H1 (cell line): ENCODE results near the gene ACTC1. TPM values are rescaled to one million over a fixed set of nuclear protein-coding genes. Genes with fewer than 3 reads are reported as not detected.

Source experiments
- CTCF ChIA-PET: fragments of 300-600 bp; sonication (Branson Sonifier 250); formaldehyde crosslinking; loops from one replicate; lab custom pipeline; 2021; ENCODE audit not compliant: partially characterized antibody; lab: Charles Lee
- POLR2A ChIA-PET: fragments of 300-600 bp; sonication (Branson Sonifier 250); formaldehyde crosslinking; loops from one replicate; lab custom pipeline; 2021; ENCODE audit warnings: inconsistent platforms; ENCODE audit not compliant: partially characterized antibody; lab: Charles Lee
- DNase-seq, 2 experiments: peaks; one replicate each; pipeline versions ENCODE4 v3.0.0 to v3.0.0-alpha.2; 2010 to 2022; ENCODE audit warnings: low spot score in 2 of 2, low read depth in 1 of 2, mixed read lengths in 1 of 2
- FAIRE-seq: peaks from 2 replicates; lab custom pipeline; 2011; peaks lifted over from hg19 to GRCh38; lab: Jason Lieb, UNC
- H2AFZ ChIP-seq: 2 replicates; pipeline ENCODE4 v1.8.1; 2012; ENCODE audit warnings: low read length, inconsistent platforms
- H2AK5ac ChIP-seq: 2 replicates; pipeline ENCODE4 v1.6.1; 2013; ENCODE audit warnings: low read depth, low read length
- H2BK120ac ChIP-seq: replicated peaks from 2 replicates; pipeline ENCODE3; 2013; ENCODE audit warnings: low read depth, low read length, inconsistent platforms
- H2BK12ac ChIP-seq: 2 replicates; pipeline ENCODE4 v1.6.1; 2013; ENCODE audit warnings: low read depth, low read length
- H2BK15ac ChIP-seq: 2 replicates; pipeline ENCODE4 v1.6.1; 2013; ENCODE audit warnings: low read length
- H2BK20ac ChIP-seq: 2 replicates; pipeline ENCODE4 v1.6.1; 2013; ENCODE audit warnings: low read length
- H2BK5ac ChIP-seq: 2 replicates; pipeline ENCODE4 v1.6.1; 2013; ENCODE audit warnings: low read depth, low read length
- H3K14ac ChIP-seq: 2 replicates; pipeline ENCODE4 v1.6.1; 2013; ENCODE audit warnings: inconsistent platforms; ENCODE audit not compliant: insufficient read length
- H3K18ac ChIP-seq: 2 replicates; pipeline ENCODE4 v1.6.1; 2013; ENCODE audit warnings: low read length; ENCODE audit errors: extremely low read depth
- H3K23ac ChIP-seq: 2 replicates; pipeline ENCODE4 v1.6.1; 2013; ENCODE audit warnings: inconsistent platforms; ENCODE audit not compliant: insufficient read length
- H3K23me2 ChIP-seq: 2 replicates; pipeline ENCODE4 v1.6.1; 2013; ENCODE audit warnings: low read depth, low read length
- H3K27ac ChIP-seq: 2 replicates; pipeline ENCODE4 v1.6.1; 2011; ENCODE audit warnings: low read depth, low read length, inconsistent platforms
- H3K27me3 ChIP-seq, 4 experiments: replicated peaks in 1 of 4; 1 replicate in 1 of 4; 2 replicates in 3 of 4; pipeline versions ENCODE4 v1.6.1 to v1.8.1; 2011 to 2013; ENCODE audit warnings: low read length in 3 of 4, mild to moderate bottlenecking in 3 of 4, inconsistent platforms in 2 of 4, mixed read lengths in 2 of 4, moderate library complexity in 1 of 4; ENCODE audit not compliant: control insufficient read depth in 3 of 4, insufficient read depth in 3 of 4; ENCODE audit errors: extremely low read depth in 1 of 4
- H3K36me3 ChIP-seq, 4 experiments: 2 replicates each; pipeline versions ENCODE4 v1.6.1 to v1.8.1; 2011 to 2013; ENCODE audit warnings: mild to moderate bottlenecking in 4 of 4, low read length in 3 of 4, moderate library complexity in 2 of 4, control low read depth in 1 of 4, inconsistent platforms in 1 of 4; ENCODE audit not compliant: insufficient read depth in 4 of 4, control insufficient read depth in 2 of 4
- H3K4ac ChIP-seq: replicated peaks from 2 replicates; pipeline ENCODE3; 2013; ENCODE audit warnings: low read length, low read depth, mixed read lengths, inconsistent platforms; ENCODE audit not compliant: insufficient read length
- H3K4me1 ChIP-seq, 4 experiments: replicated peaks in 1 of 4; 1 replicate in 1 of 4; 2 replicates in 3 of 4; pipeline versions ENCODE4 v1.6.1 to v1.8.1; 2011 to 2013; ENCODE audit warnings: low read length in 3 of 4, inconsistent platforms in 2 of 4, mixed read lengths in 1 of 4; ENCODE audit not compliant: insufficient read depth in 4 of 4, control insufficient read depth in 3 of 4
- H3K4me2 ChIP-seq, 2 experiments: 2 replicates each; pipeline versions ENCODE4 v1.6.1 to v1.8.1; 2011 to 2013; ENCODE audit warnings: low read depth in 2 of 2, low read length in 2 of 2, control low read depth in 1 of 2, inconsistent platforms in 1 of 2, mild to moderate bottlenecking in 1 of 2; ENCODE audit not compliant: insufficient read depth in 1 of 2
- H3K4me3 ChIP-seq, 4 experiments: fragments of 200-600, 300-600 bp in 1 of 4; sonication (generic), shearing (Covaris generic), sonication (Bioruptor Twin) in 1 of 4; 2 replicates each; pipeline versions ENCODE4 v1.5.1 to v1.8.1; 2011 to 2016; ENCODE audit warnings: low read length in 4 of 4, low read depth in 3 of 4, control low read depth in 2 of 4, inconsistent platforms in 2 of 4, mild to moderate bottlenecking in 2 of 4, mixed read lengths in 1 of 4, moderate library complexity in 1 of 4; ENCODE audit not compliant: insufficient read depth in 2 of 4; ENCODE audit errors: extremely low read depth in 1 of 4
- H3K56ac ChIP-seq: replicated peaks from 2 replicates; pipeline ENCODE3; 2013; ENCODE audit warnings: low read depth, mild to moderate bottlenecking, mixed read lengths, low read length, inconsistent platforms; ENCODE audit not compliant: insufficient read length
- H3K79me1 ChIP-seq: 2 replicates; pipeline ENCODE4 v1.6.1; 2013; ENCODE audit warnings: low read depth, low read length, control low read depth
- H3K79me2 ChIP-seq, 2 experiments: 2 replicates each; pipeline versions ENCODE4 v1.6.1 to v1.8.1; 2012 to 2013; ENCODE audit warnings: low read length in 2 of 2, mild to moderate bottlenecking in 2 of 2, inconsistent platforms in 1 of 2; ENCODE audit not compliant: insufficient read depth in 2 of 2, control insufficient read depth in 1 of 2
- H3K9ac ChIP-seq, 4 experiments: replicated peaks in 1 of 4; 1 replicate in 1 of 4; 2 replicates in 3 of 4; pipeline versions ENCODE4 v1.6.1 to v1.8.1; 2011 to 2013; ENCODE audit warnings: low read depth in 3 of 4, low read length in 3 of 4, control low read depth in 2 of 4, mild to moderate bottlenecking in 2 of 4, moderate library complexity in 2 of 4, inconsistent platforms in 1 of 4; ENCODE audit errors: extremely low read depth in 1 of 4
- H3K9me3 ChIP-seq, 2 experiments: 2 replicates each; pipeline versions ENCODE4 v1.6.1 to v1.8.1; 2012 to 2013; ENCODE audit warnings: mild to moderate bottlenecking in 2 of 2, moderate library complexity in 2 of 2, control low read depth in 1 of 2, inconsistent platforms in 1 of 2, low read depth in 1 of 2, low read length in 1 of 2, mixed read lengths in 1 of 2; ENCODE audit not compliant: insufficient read depth in 2 of 2
- H4K20me1 ChIP-seq, 2 experiments: replicated peaks in 1 of 2; 2 replicates each; pipeline versions ENCODE3 to v1.8.1; 2011 to 2013; ENCODE audit warnings: inconsistent platforms in 2 of 2, low read length in 2 of 2, mild to moderate bottlenecking in 1 of 2; ENCODE audit not compliant: insufficient read depth in 2 of 2, control insufficient read depth in 1 of 2
- H4K5ac ChIP-seq: 2 replicates; pipeline ENCODE4 v1.6.1; 2013; ENCODE audit warnings: low read length, low read depth, mixed read lengths, inconsistent platforms; ENCODE audit not compliant: insufficient read length
- H4K8ac ChIP-seq: 2 replicates; pipeline ENCODE4 v1.8.0; 2013; ENCODE audit warnings: mild to moderate bottlenecking, moderate library complexity, low read length, inconsistent platforms; ENCODE audit not compliant: insufficient read depth; ENCODE audit errors: extremely low read depth
- H4K91ac ChIP-seq: replicated peaks from 2 replicates; pipeline ENCODE3; 2013; ENCODE audit warnings: low read length, mixed read lengths, inconsistent platforms; ENCODE audit not compliant: insufficient read length
- CBX8 ChIP-seq: fragments of 300-800, 300-1000 bp; sonication (generic); IDR thresholded peaks from 2 replicates; pipeline ENCODE4 v1.7.1; 2016; ENCODE audit warnings: low read depth, low read length, borderline replicate concordance
- CHD2 ChIP-seq: IDR thresholded peaks from 2 replicates; pipeline ENCODE4 v1.6.1; 2012; ENCODE audit warnings: low read length, improper control_type of control experiment
- GABPA ChIP-seq: IDR thresholded peaks from 2 replicates; pipeline ENCODE4 v1.6.1; 2011; ENCODE audit warnings: mild to moderate bottlenecking, low read length, moderate library complexity, borderline replicate concordance; ENCODE audit not compliant: insufficient read depth
- TAF7 ChIP-seq: optimal IDR thresholded peaks from 2 replicates; pipeline ENCODE3; 2011; ENCODE audit warnings: low read depth, mild to moderate bottlenecking, inconsistent platforms, low read length, moderate library complexity, borderline replicate concordance
- WGBS, 2 experiments: shearing (Covaris generic) in 1 of 2; methylation state at CpG; one replicate each; pipeline versions ENCODE4 v1.1.6 to v1.1.7; 2013 to 2015; ENCODE audit warnings: low lambda C conversion rate in 2 of 2, mixed read lengths in 2 of 2, inconsistent platforms in 1 of 2, low coverage in 1 of 2, missing lambda C conversion rate in 1 of 2; ENCODE audit not compliant: insufficient replicate concordance in 2 of 2, insufficient coverage in 1 of 2, insufficient read length in 1 of 2; ENCODE audit errors: extremely low coverage in 1 of 2, missing lambda C conversion rate in 1 of 2; 5-methylcytosine and 5-hydroxymethylcytosine counted together
- polyA plus RNA-seq, 7 experiments: library from polyadenylated mRNA; depleted of rRNA in 3 of 7; stranded (reverse) in 5 of 7; unstranded in 2 of 7; fragments of >200 nt in 5 of 7; fragments of 200-250 nt in 2 of 7; gene quantifications; 1 replicate in 5 of 7; 2 replicates in 1 of 7; 4 replicates in 1 of 7; pipeline versions ENCODE4 v1.2.1 to v1.2.3, GENCODE V29; 2011 to 2013; ENCODE audit warnings: missing spikeins in 2 of 7, mixed read lengths in 2 of 7
- total RNA-seq: library from RNA; stranded (reverse); fragmentation: NEBNext Ultra II Directional; extraction: Animal tissue kit (Norgen Biotek cat#: 25700); gene quantifications from 2 replicates; pipeline ENCODE4 v1.2.1, GENCODE V29; 2021

Gene ACTC1
- total and polyA plus RNA-seq, 2 of the 8 experiments (the other 6 are each of a cell fraction or from before 2014, with no cell fraction given): 37.6 to 90.0 TPM

GRCh38 chr15:34818526-34818925 lies 23.2 kb upstream of the ACTC1 start:
- Histone ChIP-seq H3K9ac (no peak overlapping the region), H2BK20ac (no peak overlapping the region), H2BK5ac (no peak overlapping the region), H2AFZ (no peak overlapping the region), H2BK12ac (no peak overlapping the region), H3K14ac (no peak overlapping the region), H2BK15ac (peak overlapping the region; percentile 66; the same call in 1 of the 2 replicates), H3K4me2 (no peak overlapping the region), H3K9me3 (no peaks in the 10 kb centered on the region), H3K18ac (no peak overlapping the region), H3K56ac (no peak overlapping the region), H2BK120ac (no peak overlapping the region), H4K8ac (no peak overlapping the region), H3K23ac (no peak overlapping the region), H3K4me1 (no peaks in the 10 kb centered on the region), H3K4me3 (no peak overlapping the region), H2AK5ac (no peak overlapping the region), H3K36me3 (no peaks in the 10 kb centered on the region), H3K27me3 (peaks cover 0 to 1% (median 0%) of the 10 kb centered on the region in 4 experiments; a peak in 1 of 7 replicates)
- ChIA-PET POLR2A (interaction anchor here (0.6 kb wide), 1 partner anchor 1375 kb away, joined by 3 read pairs; no protein-coding TSS in a partner anchor), CTCF (no interaction called here)
- FAIRE-seq: no peak
- 100% methylated on average over 1 of the region's 1 CpG; no CpG with 5 or more reads in 1 of the 2 experiments for WGBS, 2 experiments
- TF ChIP-seq TAF7 (no peak), GABPA (no peak), CBX8 (no peak), CHD2 (no peak)
- TF ChIP-seq, all 59 proteins: peak for 0
- Histone ChIP-seq H4K91ac (no peak overlapping the region), H3K27ac (no peak overlapping the region), H3K79me1 (no peaks in the 10 kb centered on the region), H4K5ac (no peak overlapping the region), H3K79me2 (no peaks in the 10 kb centered on the region), H4K20me1 (no peaks in the 10 kb centered on the region), H3K4ac (no peak overlapping the region), H3K23me2 (no peaks in the 10 kb centered on the region; the same call in 1 of the 2 replicates)
- DNase-seq: no peak
